SK-N-SH (cell line): Measurements from ENCODE around the gene ITGB6. TPM values are rescaled to one million over a fixed set of nuclear protein-coding genes. Genes with fewer than 3 reads are reported as not detected.

Experiments
- CTCF ChIA-PET: fragments of 300-600, 350-600 bp; formaldehyde crosslinking; extraction: SDS; loops from one replicate; lab custom pipeline; 2021; lab: Yijun Ruan, JAX
- POLR2A ChIA-PET: fragments of 350-600 bp; sonication (Branson Sonifier 250); formaldehyde crosslinking; extraction: SDS; loops from one replicate; lab custom pipeline; 2020; ENCODE audit warnings: antibody characterized with exemption, inconsistent platforms; lab: Yijun Ruan, JAX
- DNase-seq: peaks from one replicate; pipeline ENCODE4 v3.0.0; 2012
- H2AFZ ChIP-seq: fragments of 200-600 bp; sonication (generic); 2 replicates; pipeline ENCODE4 v1.8.1; 2016; ENCODE audit warnings: antibody characterized with exemption, mild to moderate bottlenecking, low read depth
- H3F3A ChIP-seq: fragments of 200-600 bp; sonication (generic); replicated peaks from 2 replicates; pipeline ENCODE3; 2016; ENCODE audit warnings: antibody characterized with exemption, mild to moderate bottlenecking; ENCODE audit not compliant: insufficient read depth
- H3K27ac ChIP-seq, 2 experiments: fragments of 200-500 bp in 1 of 2; fragments of 200-600 bp in 1 of 2; sonication (Bioruptor generic) in 1 of 2; sonication (generic), shearing (Covaris generic) in 1 of 2; 2 replicates each; pipeline versions ENCODE4 v1.5.1 to v1.6.1; 2014 to 2016; ENCODE audit warnings: low read depth in 2 of 2, inconsistent platforms in 1 of 2, low read length in 1 of 2, mild to moderate bottlenecking in 1 of 2, mixed read lengths in 1 of 2
- H3K27me3 ChIP-seq: fragments of 200-600 bp; sonication (generic), shearing (Covaris generic); 2 replicates; pipeline ENCODE4 v1.6.1; 2016; ENCODE audit warnings: mixed run types; ENCODE audit not compliant: insufficient read depth
- H3K36me3 ChIP-seq, 2 experiments: fragments of 200-500 bp in 1 of 2; fragments of 200-600 bp in 1 of 2; sonication (Bioruptor generic) in 1 of 2; sonication (generic) in 1 of 2; replicated peaks in 1 of 2; 2 replicates each; pipeline versions ENCODE3 to v1.5.1; 2014 to 2016; ENCODE audit warnings: low read length in 1 of 2, mild to moderate bottlenecking in 1 of 2; ENCODE audit not compliant: insufficient read depth in 2 of 2, control insufficient read depth in 1 of 2
- H3K4me1 ChIP-seq, 2 experiments: fragments of 200-500 bp in 1 of 2; fragments of 200-600 bp in 1 of 2; sonication (Bioruptor generic) in 1 of 2; sonication (generic), shearing (Covaris generic) in 1 of 2; 2 replicates each; pipeline versions ENCODE4 v1.5.1 to v1.6.1; 2014 to 2016; ENCODE audit warnings: low read depth in 1 of 2, low read length in 1 of 2, mixed run types in 1 of 2; ENCODE audit not compliant: insufficient read depth in 2 of 2, control insufficient read depth in 1 of 2
- H3K4me2 ChIP-seq: fragments of 200-600 bp; sonication (generic), shearing (Covaris generic); 2 replicates; pipeline ENCODE4 v1.6.1; 2017; ENCODE audit warnings: mixed run types
- H3K4me3 ChIP-seq, 2 experiments: fragments of 200-500 bp in 1 of 2; fragments of 200-600 bp in 1 of 2; sonication (Bioruptor generic) in 1 of 2; sonication (generic), shearing (Covaris generic) in 1 of 2; 2 replicates each; pipeline versions ENCODE4 v1.5.1 to v1.8.1; 2014 to 2016; ENCODE audit warnings: low read depth in 2 of 2, inconsistent platforms in 1 of 2, low read length in 1 of 2, mild to moderate bottlenecking in 1 of 2, mixed read lengths in 1 of 2, moderate library complexity in 1 of 2
- H3K79me2 ChIP-seq: fragments of 200-600 bp; sonication (generic); 2 replicates; pipeline ENCODE4 v1.8.1; 2017; ENCODE audit warnings: mild to moderate bottlenecking; ENCODE audit not compliant: insufficient read depth
- H3K9ac ChIP-seq: fragments of 200-600 bp; sonication (generic); 2 replicates; pipeline ENCODE4 v1.6.1; 2017; ENCODE audit warnings: mixed run types
- H3K9me2 ChIP-seq: fragments of 200-600 bp; sonication (generic); 2 replicates; pipeline ENCODE4 v1.6.1; 2017; ENCODE audit warnings: mixed run types
- H3K9me3 ChIP-seq: fragments of 200-600 bp; sonication (generic); 2 replicates; pipeline ENCODE4 v1.6.1; 2017; ENCODE audit warnings: mixed run types, mild to moderate bottlenecking, moderate library complexity
- H4K20me1 ChIP-seq: fragments of 200-600 bp; sonication (generic); 2 replicates; pipeline ENCODE4 v1.6.1; 2017; ENCODE audit warnings: mild to moderate bottlenecking, mixed run types; ENCODE audit not compliant: insufficient read depth
- CHD2 ChIP-seq: fragments of 150-350 bp; IDR thresholded peaks from 2 replicates; pipeline ENCODE4 v1.6.1; 2018; ENCODE audit warnings: low read length; ENCODE audit not compliant: partially characterized antibody
- CTCF ChIP-seq: fragments of 200-600 bp; sonication (generic); IDR thresholded peaks from 2 replicates; pipeline ENCODE4 v1.6.1; 2017; ENCODE audit warnings: antibody characterized with exemption, mild to moderate bottlenecking, moderate library complexity
- ELF1 ChIP-seq: IDR thresholded peaks from 2 replicates; pipeline ENCODE4 v1.4.0; 2012
- EP300 ChIP-seq, 2 experiments: IDR thresholded peaks; 2 replicates each; pipeline versions ENCODE4 v1.4.0 to v1.6.1; 2012; ENCODE audit warnings: borderline replicate concordance in 1 of 2, low read depth in 1 of 2, low read length in 1 of 2
- EZH2phosphoT487 ChIP-seq: fragments of 200-600 bp; sonication (generic); IDR thresholded peaks from 2 replicates; pipeline ENCODE4 v1.6.1; 2017; ENCODE audit warnings: low read depth, mixed run types, mild to moderate bottlenecking, antibody characterized with exemption, moderate library complexity, borderline replicate concordance
- FOXJ3 ChIP-seq: sonication (generic); formaldehyde crosslinking; IDR thresholded peaks from 2 replicates; pipeline ENCODE4 v1.5.1; 2020; ENCODE audit warnings: mild to moderate bottlenecking, missing genetic modification reagents
- FOXM1 ChIP-seq: IDR thresholded peaks from 2 replicates; pipeline ENCODE4 v1.4.0; 2012; ENCODE audit warnings: low read depth, mild to moderate bottlenecking
- IRF3 ChIP-seq: fragments of 150-350 bp; IDR thresholded peaks from 2 replicates; pipeline ENCODE4 v1.6.1; 2016; ENCODE audit warnings: mild to moderate bottlenecking, low read depth, low read length
- JUND ChIP-seq: IDR thresholded peaks from 2 replicates; pipeline ENCODE4 v1.4.0; 2012
- MEF2A ChIP-seq: IDR thresholded peaks from 2 replicates; pipeline ENCODE4 v1.4.0; 2012; ENCODE audit warnings: low read depth, borderline replicate concordance
- MXI1 ChIP-seq: IDR thresholded peaks from 2 replicates; pipeline ENCODE4 v1.6.1; 2012; ENCODE audit warnings: mild to moderate bottlenecking, low read depth, low read length, improper control_type of control experiment
- NFIC ChIP-seq: IDR thresholded peaks from 2 replicates; pipeline ENCODE4 v1.4.0; 2012; ENCODE audit warnings: borderline replicate concordance
- REST ChIP-seq: IDR thresholded peaks from 2 replicates; pipeline ENCODE4 v1.6.1; 2012; ENCODE audit warnings: mild to moderate bottlenecking, low read depth, low read length, moderate library complexity
- RFX5 ChIP-seq: IDR thresholded peaks from 2 replicates; pipeline ENCODE4 v1.6.1; 2012; ENCODE audit warnings: mild to moderate bottlenecking, improper control_type of control experiment, low read length
- RXRA ChIP-seq: IDR thresholded peaks from 2 replicates; pipeline ENCODE4 v1.4.0; 2012; ENCODE audit warnings: low read depth, mild to moderate bottlenecking, borderline replicate concordance
- SIN3A ChIP-seq: IDR thresholded peaks from 2 replicates; pipeline ENCODE4 v1.6.1; 2012; ENCODE audit warnings: low read depth, mild to moderate bottlenecking, low read length, moderate library complexity, borderline replicate concordance
- TAF1 ChIP-seq: IDR thresholded peaks from 2 replicates; pipeline ENCODE4 v1.6.1; 2012; ENCODE audit warnings: low read depth, mild to moderate bottlenecking, low read length, moderate library complexity, borderline replicate concordance
- TEAD4 ChIP-seq: IDR thresholded peaks from 2 replicates; pipeline ENCODE4 v1.4.0; 2012; ENCODE audit warnings: mild to moderate bottlenecking, borderline replicate concordance; ENCODE audit not compliant: insufficient read depth
- USF1 ChIP-seq: IDR thresholded peaks from 2 replicates; pipeline ENCODE4 v1.4.0; 2012; ENCODE audit warnings: low read depth, borderline replicate concordance
- ZBTB33 ChIP-seq: IDR thresholded peaks from 2 replicates; pipeline ENCODE4 v1.4.0; 2012; ENCODE audit warnings: low read depth, borderline replicate concordance
- WGBS: methylation state at CpG from one replicate; pipeline ENCODE4 v1.1.6; 2017; ENCODE audit warnings: low lambda C conversion rate; 5-methylcytosine and 5-hydroxymethylcytosine counted together
- polyA plus RNA-seq, 3 experiments: library from polyadenylated mRNA; depleted of rRNA; stranded (reverse); fragments of >200 nt; gene quantifications; 2 replicates each; pipeline ENCODE4 v1.2.3, GENCODE V29; 2012

The ITGB6 gene
- polyA plus RNA-seq, 1 of the 3 experiments (the other 2 are of a cell fraction), result 0.10 TPM

GRCh38 chr2:160206436-160206835 lies 6.4 kb upstream of the ITGB6 start:
- 100% methylated on average over 4 of the region's 4 CpGs for WGBS
- Histone ChIP-seq H3F3A (peaks cover 62% of the 10 kb centered on the region), H3K4me2 (peak overlapping the region; percentile 70; the same call in 1 of the 2 replicates)

More at GRCh38 chr2:160206436-160206835, 6.4 kb upstream of the ITGB6 start:
- ChIA-PET CTCF (no interaction called here), POLR2A (no interaction called here)
- H3K79me2 ChIP-seq, result no peaks in the 10 kb centered on the region
- H3K9me3 ChIP-seq, result no peaks in the 10 kb centered on the region
- TF ChIP-seq EZH2phosphoT487, result no peak
- TF ChIP-seq FOXJ3 (CRISPR knock-in tag), result no peak
- TF ChIP-seq CHD2, result no peak
- TF ChIP-seq NFIC, result no peak
- no peak for TF ChIP-seq TAF1
- TF ChIP-seq TEAD4, result no peak
- no peak for TF ChIP-seq MEF2A
- no peak for TF ChIP-seq RFX5
- no peak for TF ChIP-seq FOXM1
- TF ChIP-seq ELF1, result no peak
- TF ChIP-seq SIN3A, result no peak
- TF ChIP-seq USF1, result no peak
- no peak for TF ChIP-seq ZBTB33
- no peak for TF ChIP-seq CTCF
- no peak for TF ChIP-seq JUND
- no peak for TF ChIP-seq MXI1
- TF ChIP-seq REST, result no peak
- no peak for TF ChIP-seq EP300 (IDR thresholded peaks at IDR 0.05; ENCODE audit: borderline replicate concordance in 1 of 2, low read depth in 1 of 2, low read length in 1 of 2)
- TF ChIP-seq RXRA, result no peak
- no peak for TF ChIP-seq IRF3
- no peaks in the 10 kb centered on the region for H3K9me2 ChIP-seq
- H3K4me1 ChIP-seq, result peaks cover 26 to 54% of the 10 kb centered on the region in 2 experiments
- no peaks in the 10 kb centered on the region for H4K20me1 ChIP-seq
- no peaks in the 10 kb centered on the region for H3K27me3 ChIP-seq
- H2AFZ ChIP-seq, result no peak overlapping the region
- no peaks in the 10 kb centered on the region for H3K36me3 ChIP-seq
- 0 out of 2 replicates have a peak overlapping the region, but pooled peaks have one; percentile 52 for H3K9ac ChIP-seq
- peak overlapping the region; percentile 95 to 97; a peak in 3 of 4 replicates for H3K27ac ChIP-seq
- DNase-seq, result no peak
- H3K4me3 ChIP-seq, result no peak overlapping the region; a peak in 1 of 4 replicates
